PC-3 (cell line): Measurements from ENCODE around the gene MTA1. TPM values are rescaled to one million over a fixed set of nuclear protein-coding genes. Genes with fewer than 3 reads are reported as not detected.

Experiments used
- ATAC-seq: fragments of 200-7000 bp; cut with Tn5 transposase; 2 replicates; pipeline ENCODE4 v1.9.1; 2020; ENCODE audit warnings: mild to moderate bottlenecking, moderate library complexity
- BruUV-seq: library from RNA; stranded (reverse); fragments of 400-500 nt; replicated peaks from 2 replicates; lab custom pipeline; 2021; lab: Mats Ljungman, UMichigan
- CTCF ChIA-PET: fragments of 300-600 bp; sonication (Branson Sonifier 250); formaldehyde crosslinking; loops from one replicate; lab custom pipeline; 2022; ENCODE audit warnings: antibody characterized with exemption; lab: Charles Lee
- POLR2A ChIA-PET: fragments of 300-600 bp; sonication (Branson Sonifier 250); formaldehyde crosslinking; loops from one replicate; lab custom pipeline; 2022; ENCODE audit warnings: antibody characterized with exemption; ENCODE audit not compliant: unreplicated experiment; lab: Charles Lee
- DNase-seq: peaks from one replicate; pipeline ENCODE4 v3.0.0-alpha.2; 2015
- H2AFZ ChIP-seq: fragments of 300-600 bp; sonication (generic); 2 replicates; pipeline ENCODE4 v1.6.0; 2016; ENCODE audit warnings: antibody characterized with exemption, low read length
- H3F3A ChIP-seq: fragments of 300-600 bp; sonication (generic); one replicate; pipeline ENCODE4 v1.6.0; 2017; ENCODE audit warnings: antibody characterized with exemption, low read length, control low read depth, mild to moderate bottlenecking; ENCODE audit not compliant: unreplicated experiment
- H3K27ac ChIP-seq: fragments of 300-600 bp; sonication (generic); 2 replicates; pipeline ENCODE4 v1.5.1; 2016; ENCODE audit warnings: mild to moderate bottlenecking, low read length
- H3K27me3 ChIP-seq: fragments of 300-600 bp; sonication (generic); 2 replicates; pipeline ENCODE4 v1.6.1; 2016; ENCODE audit warnings: low read length, mixed read lengths
- H3K36me3 ChIP-seq: fragments of 300-600 bp; sonication (generic); 2 replicates; pipeline ENCODE4 v1.6.1; 2016; ENCODE audit warnings: low read depth, mixed run types, low read length, mixed read lengths
- H3K4me1 ChIP-seq: fragments of 300-600 bp; sonication (generic); 2 replicates; pipeline ENCODE4 v1.5.1; 2016; ENCODE audit warnings: low read length; ENCODE audit not compliant: insufficient read depth
- H3K4me2 ChIP-seq: fragments of 300-600 bp; sonication (generic); 2 replicates; pipeline ENCODE4 v1.6.0; 2016; ENCODE audit warnings: low read length
- H3K4me3 ChIP-seq: fragments of 300-600 bp; sonication (generic); 2 replicates; pipeline ENCODE4 v1.5.1; 2016; ENCODE audit warnings: mild to moderate bottlenecking, low read length, mixed read lengths
- H3K79me2 ChIP-seq: fragments of 300-600 bp; sonication (generic); 2 replicates; pipeline ENCODE4 v1.6.1; 2017; ENCODE audit warnings: low read length, mixed read lengths
- H3K9ac ChIP-seq: fragments of 300-600 bp; sonication (generic); 2 replicates; pipeline ENCODE4 v1.6.0; 2016; ENCODE audit warnings: mild to moderate bottlenecking, low read length
- H3K9me2 ChIP-seq: fragments of 300-600 bp; sonication (generic); replicated peaks from 2 replicates; pipeline ENCODE4 v1.6.1; 2016; ENCODE audit warnings: mixed run types, low read length, mixed read lengths
- H3K9me3 ChIP-seq: fragments of 300-600 bp; sonication (generic); 2 replicates; pipeline ENCODE4 v1.6.1; 2016; ENCODE audit warnings: low read length, mixed read lengths
- H4K20me1 ChIP-seq: fragments of 300-600 bp; sonication (generic); 2 replicates; pipeline ENCODE4 v1.6.1; 2016; ENCODE audit warnings: low read length, mixed read lengths
- CTCF ChIP-seq: fragments of 300-600 bp; sonication (generic); conservative IDR thresholded peaks from 2 replicates; pipeline ENCODE4 v1.5.1; 2017; ENCODE audit warnings: antibody characterized with exemption, low read depth, mild to moderate bottlenecking, low read length
- EZH2 ChIP-seq: fragments of 300-600 bp; sonication (generic); IDR thresholded peaks from one replicate; pipeline ENCODE4 v1.6.1; 2017; ENCODE audit warnings: antibody characterized with exemption, mild to moderate bottlenecking, low read length; ENCODE audit not compliant: unreplicated experiment
- EZH2phosphoT487 ChIP-seq: fragments of 300-600 bp; sonication (generic); IDR thresholded peaks from 2 replicates; pipeline ENCODE4 v1.6.1; 2018; ENCODE audit warnings: mild to moderate bottlenecking, antibody characterized with exemption, low read length, borderline replicate concordance
- intact Hi-C: fragments of 100-400 bp; cut with micrococcal nuclease; formaldehyde crosslinking; loops from 2 replicates; pipeline ENCODE4 v1.9.0; 2023
- total RNA-seq: library from RNA; depleted of rRNA; stranded (reverse); fragments of >200 nt; gene quantifications from 2 replicates; pipeline ENCODE4 v1.2.3, GENCODE V29; 2014

MTA1 gene
- total RNA-seq, 1 experiment from 2014 or later: 82.3 TPM

DNA sequence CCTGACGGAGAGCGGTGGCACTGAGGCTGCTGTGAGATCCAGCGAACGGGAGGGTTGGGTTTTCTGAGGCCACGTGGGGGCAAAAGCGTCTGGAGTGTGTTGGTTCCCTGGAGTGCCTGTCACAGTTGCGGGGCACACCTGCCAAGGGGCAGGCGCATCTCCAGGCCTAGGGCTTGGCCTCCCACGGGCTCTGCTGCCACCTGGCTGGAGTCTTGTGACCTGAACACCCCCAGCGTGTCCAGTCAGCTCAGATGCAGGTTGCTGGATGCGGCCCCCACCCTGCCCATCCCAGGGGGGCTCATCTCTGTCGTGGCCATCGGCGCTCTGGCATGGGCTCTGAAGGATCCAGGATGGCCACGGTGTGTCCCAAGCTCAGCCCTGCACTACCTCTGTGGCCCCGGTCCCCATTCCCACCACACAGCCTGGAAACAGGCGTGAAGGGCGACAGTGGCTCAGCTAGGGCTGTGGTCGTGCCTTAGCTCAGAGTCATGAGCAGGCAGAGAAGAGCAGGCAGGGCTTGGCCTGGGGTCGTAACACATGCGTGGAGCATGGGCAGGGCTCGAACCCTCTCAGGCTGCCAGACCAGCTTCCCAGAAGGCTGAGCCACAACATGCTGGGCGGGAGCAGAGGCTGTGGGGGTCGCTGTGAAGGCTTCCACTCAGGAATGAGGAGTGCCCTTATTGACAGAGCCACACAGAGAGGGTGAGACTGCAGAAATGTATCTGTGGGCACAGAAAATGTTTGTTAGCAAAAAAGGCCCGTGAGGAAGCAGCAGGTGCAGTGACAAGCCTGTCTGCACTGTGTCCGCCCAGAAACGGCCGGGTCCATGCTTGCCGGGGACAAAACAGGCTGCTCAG is 31.5 kb downstream of the MTA1 start:
- intact Hi-C loops: no loop called here
- TF ChIP-seq CTCF: no peak
- no peak for TF ChIP-seq EZH2
- no peak for TF ChIP-seq EZH2phosphoT487
- no peak overlapping the region for H3K4me2 ChIP-seq
- no peaks in the 10 kb centered on the region for H3K4me1 ChIP-seq
- BruUV-seq: no TSS peak
- H3K9me2 ChIP-seq: no peaks in the 10 kb centered on the region
- POLR2A ChIA-PET: no interaction called here
- DNase-seq: no peak
- no peaks in the 10 kb centered on the region for H3K27me3 ChIP-seq
- H3K36me3 ChIP-seq: no peaks in the 10 kb centered on the region; the same call in 1 of the 2 replicates
- no peak overlapping the region for H3K4me3 ChIP-seq
- ATAC-seq: no peak
- H3K79me2 ChIP-seq: no peaks in the 10 kb centered on the region
- no peaks in the 10 kb centered on the region for H4K20me1 ChIP-seq
- H2AFZ ChIP-seq: no peak overlapping the region
- H3F3A ChIP-seq: no peaks in the 10 kb centered on the region
- CTCF ChIA-PET: no interaction called here
- no peak overlapping the region for H3K27ac ChIP-seq
- H3K9ac ChIP-seq: no peak overlapping the region
- H3K9me3 ChIP-seq: no peaks in the 10 kb centered on the region

- no peak overlapping the region for H3K27ac ChIP-seq
- H3K79me2 ChIP-seq: no peaks in the 10 kb centered on the region
- BruUV-seq: no TSS peak
- H2AFZ ChIP-seq: no peak overlapping the region
- DNase-seq: no peak
- H3K4me2 ChIP-seq: no peak overlapping the region
- H3K9me3 ChIP-seq: no peaks in the 10 kb centered on the region
- H3F3A ChIP-seq: no peaks in the 10 kb centered on the region
- CTCF ChIA-PET: no interaction called here
- H3K27me3 ChIP-seq: no peaks in the 10 kb centered on the region
- no peak for ATAC-seq
- POLR2A ChIA-PET: no interaction called here
- no peaks in the 10 kb centered on the region for H4K20me1 ChIP-seq
- no peak for TF ChIP-seq CTCF
- TF ChIP-seq EZH2: no peak
- TF ChIP-seq EZH2phosphoT487: no peak
- H3K9me2 ChIP-seq: no peaks in the 10 kb centered on the region
- intact Hi-C loops: no loop called here
- H3K4me1 ChIP-seq: no peaks in the 10 kb centered on the region
- H3K36me3 ChIP-seq: no peaks in the 10 kb centered on the region; the same call in 1 of the 2 replicates
- H3K9ac ChIP-seq: no peak overlapping the region
- H3K4me3 ChIP-seq: no peak overlapping the region
Observed at GRCh38 chr14:105452963-105453362, 33.3 kb downstream of the MTA1 start.

GRCh38 chr14:105453847-105454246 is 34.2 kb downstream of the MTA1 start:
- no peaks in the 10 kb centered on the region for H3K9me2 ChIP-seq
- ATAC-seq (no peak), DNase-seq (no peak)
- BruUV-seq: no TSS peak
- no peak overlapping the region for H2AFZ ChIP-seq
- no peaks in the 10 kb centered on the region for H3F3A ChIP-seq
- H3K4me2 ChIP-seq: no peak overlapping the region
- no peaks in the 10 kb centered on the region; the same call in 1 of the 2 replicates for H3K36me3 ChIP-seq
- H3K4me1 ChIP-seq: no peaks in the 10 kb centered on the region
- H3K9me3 ChIP-seq: no peaks in the 10 kb centered on the region
- intact Hi-C loops: no loop called here
- no peak overlapping the region for H3K9ac ChIP-seq
- H3K4me3 ChIP-seq: no peak overlapping the region
- POLR2A ChIA-PET: no interaction called here
- CTCF ChIA-PET: no interaction called here
- H3K27ac ChIP-seq: no peak overlapping the region
- no peaks in the 10 kb centered on the region for H3K79me2 ChIP-seq
- H3K27me3 ChIP-seq: no peaks in the 10 kb centered on the region
- TF ChIP-seq EZH2phosphoT487: no peak
- TF ChIP-seq EZH2: no peak
- TF ChIP-seq CTCF: no peak
- H4K20me1 ChIP-seq: no peaks in the 10 kb centered on the region
